HepG2 (cell line): ENCODE measurements around the gene UNC5C. TPM values are rescaled to one million over a fixed set of nuclear protein-coding genes. Genes with fewer than 3 reads are reported as not detected.

Experiments used
- ATAC-seq: fragments of 200-7000 bp; cut with Tn5 transposase; 3 replicates; pipeline ENCODE4 v1.9.1; 2020; ENCODE audit warnings: mild to moderate bottlenecking, moderate library complexity
- BruUV-seq: library from RNA; stranded (reverse); fragments of 400-500 nt; replicated peaks from 2 replicates; lab custom pipeline; 2021; lab: Mats Ljungman, UMichigan
- CTCF ChIA-PET: fragments of 300-600 bp; formaldehyde crosslinking; extraction: SDS; loops from one replicate; lab custom pipeline; 2021; ENCODE audit warnings: low total read pairs, inconsistent platforms, low intra/inter-chr PET ratio; lab: Yijun Ruan, JAX
- POLR2A ChIA-PET: fragments of 350-600 bp; sonication (Branson Sonifier 250); formaldehyde crosslinking; loops from one replicate; lab custom pipeline; 2020; ENCODE audit warnings: antibody characterized with exemption, inconsistent platforms; lab: Yijun Ruan, JAX
- DNase-seq: peaks from one replicate; pipeline ENCODE4 v3.0.0-alpha.2; 2015; ENCODE audit warnings: low spot score
- FAIRE-seq: peaks from 3 replicates; lab custom pipeline; 2011; peaks lifted over from hg19 to GRCh38; lab: Jason Lieb, UNC
- H2AFZ ChIP-seq: one replicate; pipeline ENCODE4 v1.6.1; 2011; ENCODE audit warnings: low read length, inconsistent platforms
- H3K27ac ChIP-seq: fragments of 300-600 bp; 3 replicates; pipeline ENCODE4 v1.8.0; 2011; ENCODE audit warnings: mixed run types, mild to moderate bottlenecking, mixed read lengths, low read length, inconsistent platforms; ENCODE audit not compliant: insufficient read depth; ENCODE audit errors: extremely low read length
- H3K27me3 ChIP-seq, 2 experiments: fragments of 200-600 bp in 1 of 2; 2 replicates in 1 of 2; 3 replicates in 1 of 2; pipeline versions ENCODE4 v1.6.0 to v1.8.0; 2011; ENCODE audit warnings: low read length in 2 of 2, mild to moderate bottlenecking in 2 of 2, moderate library complexity in 2 of 2, inconsistent platforms in 1 of 2; ENCODE audit not compliant: insufficient read depth in 2 of 2, control insufficient read depth in 1 of 2
- H3K36me3 ChIP-seq, 2 experiments: fragments of 200-600 bp in 1 of 2; replicated peaks in 1 of 2; 2 replicates in 1 of 2; 3 replicates in 1 of 2; pipeline versions ENCODE4 v1.5.1 to v1.8.0; 2011; ENCODE audit warnings: low read length in 2 of 2, inconsistent platforms in 1 of 2; ENCODE audit not compliant: insufficient read depth in 2 of 2, control insufficient read depth in 1 of 2
- H3K4me1 ChIP-seq: 2 replicates; pipeline ENCODE4 v1.5.1; 2012; ENCODE audit warnings: low read length, inconsistent platforms; ENCODE audit not compliant: insufficient read depth
- H3K4me2 ChIP-seq: 2 replicates; pipeline ENCODE4 v1.6.0; 2011; ENCODE audit warnings: low read depth, low read length, inconsistent platforms
- H3K4me3 ChIP-seq, 3 experiments: fragments of 200-600 bp in 1 of 3; sonication (generic), shearing (Covaris generic) in 1 of 3; replicated peaks in 1 of 3; 2 replicates each; pipeline ENCODE4 v1.5.1; 2011 to 2016; ENCODE audit warnings: low read length in 3 of 3, inconsistent platforms in 2 of 3, low read depth in 2 of 3, mild to moderate bottlenecking in 2 of 3, control low read depth in 1 of 3, mixed read lengths in 1 of 3; ENCODE audit not compliant: insufficient read depth in 1 of 3
- H3K79me2 ChIP-seq: one replicate; pipeline ENCODE4 v1.6.1; 2011; ENCODE audit warnings: low read length, inconsistent platforms; ENCODE audit not compliant: insufficient read depth
- H3K9ac ChIP-seq: 2 replicates; pipeline ENCODE4 v1.6.0; 2011; ENCODE audit warnings: mild to moderate bottlenecking, low read depth, low read length, inconsistent platforms; ENCODE audit not compliant: insufficient read depth
- H3K9me3 ChIP-seq: 2 replicates; pipeline ENCODE4 v1.5.1; 2012; ENCODE audit warnings: mild to moderate bottlenecking, low read length
- H4K20me1 ChIP-seq: 2 replicates; pipeline ENCODE4 v1.6.0; 2011; ENCODE audit warnings: inconsistent platforms, mild to moderate bottlenecking, low read length, moderate library complexity; ENCODE audit not compliant: insufficient read depth
- FOXK2 ChIP-seq: fragments of 450-650 bp; IDR thresholded peaks from 2 replicates; pipeline ENCODE4 v1.6.1; 2016
- HNRNPLL ChIP-seq: fragments of 200-400 bp; formaldehyde crosslinking; IDR thresholded peaks from 2 replicates; pipeline ENCODE4 v1.6.1; 2017; ENCODE audit warnings: mild to moderate bottlenecking, low read depth, low read length; ENCODE audit not compliant: poor library complexity, severe bottlenecking
- HOXA3 ChIP-seq: sonication (generic); formaldehyde crosslinking; IDR thresholded peaks from 2 replicates; pipeline ENCODE4 v1.5.0; 2020; ENCODE audit warnings: missing genetic modification reagents
- KAT7 ChIP-seq: IDR thresholded peaks from 2 replicates; pipeline ENCODE4 v1.6.1; 2018; ENCODE audit warnings: borderline replicate concordance, missing compliant biosample characterization
- LCORL ChIP-seq, 2 experiments: fragments of 450-650 bp in 1 of 2; sonication (generic) in 1 of 2; formaldehyde crosslinking in 1 of 2; IDR thresholded peaks; 2 replicates each; pipeline versions ENCODE4 v1.5.0 to v1.6.1; 2017 to 2020; ENCODE audit warnings: antibody characterized with exemption in 1 of 2, missing genetic modification reagents in 1 of 2
- NFE2L1 ChIP-seq: sonication (generic); formaldehyde crosslinking; IDR thresholded peaks from 2 replicates; pipeline ENCODE4 v1.4.0; 2020; ENCODE audit warnings: missing genetic modification reagents, mild to moderate bottlenecking, borderline replicate concordance
- SKI ChIP-seq: fragments of 450-650 bp; IDR thresholded peaks from one replicate; pipeline ENCODE4 v1.6.1; 2018; ENCODE audit warnings: mild to moderate bottlenecking; ENCODE audit not compliant: partially characterized antibody
- SRF ChIP-seq: IDR thresholded peaks from 2 replicates; pipeline ENCODE4 v1.6.1; 2011; ENCODE audit warnings: mild to moderate bottlenecking, low read depth, low read length, moderate library complexity
- ZFP37 ChIP-seq: sonication (generic); formaldehyde crosslinking; IDR thresholded peaks from 2 replicates; pipeline ENCODE4 v1.4.0; 2020; ENCODE audit warnings: missing genetic modification reagents, borderline replicate concordance
- ZNF329 ChIP-seq: sonication (generic); formaldehyde crosslinking; IDR thresholded peaks from 2 replicates; pipeline ENCODE4 v1.9.0; 2021; ENCODE audit warnings: low read depth, mild to moderate bottlenecking, missing genetic modification reagents
- ZNF546 ChIP-seq: sonication (generic); formaldehyde crosslinking; conservative IDR thresholded peaks from 2 replicates; pipeline ENCODE4 v1.8.1; 2023; ENCODE audit warnings: mild to moderate bottlenecking, missing genetic modification reagents
- WGBS: methylation state at CpG from one replicate; pipeline ENCODE4 v1.1.6; 2017; ENCODE audit warnings: low lambda C conversion rate; 5-methylcytosine and 5-hydroxymethylcytosine counted together
- in situ Hi-C: cut with HindIII; loops from 2 replicates; pipeline ENCODE4 v1.10.0; 2017; ENCODE audit warnings: low pct_unique_long_range_greater_than_20kb; ENCODE audit not compliant: extremely low pct_ligation_motif_present
- intact Hi-C: fragments of 100-400 bp; cut with micrococcal nuclease; formaldehyde crosslinking; loops from one replicate; pipeline ENCODE4 v1.10.0; 2022; ENCODE audit not compliant: unreplicated experiment
- polyA plus RNA-seq, 8 experiments: library from polyadenylated mRNA; depleted of rRNA in 3 of 8; stranded (reverse) in 7 of 8; unstranded in 1 of 8; fragments of >200 nt; fragmentation: Illumina TruSeq in 4 of 8; extraction: Trizol in 4 of 8; gene quantifications; 2 replicates each; pipeline versions ENCODE4 v1.2.1 to v1.2.3, GENCODE V29; 2011 to 2016; ENCODE audit warnings: low read depth in 4 of 8, missing spikeins in 1 of 8, mixed read lengths in 1 of 8; ENCODE audit not compliant: insufficient read depth in 1 of 8
- total RNA-seq, 5 experiments: library from RNA; depleted of rRNA; stranded (reverse); fragments of >200 nt; fragmentation: Illumina TruSeq; extraction: Trizol; gene quantifications; 2 replicates each; pipeline ENCODE4 v1.2.3, GENCODE V29; 2016; ENCODE audit warnings: low read depth in 1 of 5
- TF ChIP-seq, protein P1 (sequence below): sonication (generic); formaldehyde crosslinking; IDR thresholded peaks from 2 replicates; pipeline ENCODE4 v1.9.0; 2022; ENCODE audit warnings: low read depth, missing genetic modification reagents
- TF ChIP-seq, protein P2 (sequence below): IDR thresholded peaks from 2 replicates; pipeline ENCODE4 v1.6.1; 2016; ENCODE audit warnings: mild to moderate bottlenecking
- TF ChIP-seq, protein P3 (sequence below): fragments of 450-650 bp; IDR thresholded peaks from 2 replicates; pipeline ENCODE4 v1.6.1; 2017; ENCODE audit warnings: mild to moderate bottlenecking
- TF ChIP-seq, protein P4 (sequence below): sonication (generic); formaldehyde crosslinking; IDR thresholded peaks from 2 replicates; pipeline ENCODE4 v1.4.0; 2020; ENCODE audit warnings: missing genetic modification reagents
- TF ChIP-seq, protein P5 (sequence below): IDR thresholded peaks from 2 replicates; pipeline ENCODE4 v1.6.1; 2016; ENCODE audit warnings: control low read depth
- TF ChIP-seq, protein P6 (sequence below): sonication (generic); formaldehyde crosslinking; IDR thresholded peaks from 2 replicates; pipeline ENCODE4 v1.8.1; 2023; ENCODE audit warnings: missing genetic modification reagents, mild to moderate bottlenecking, borderline replicate concordance

The UNC5C gene
- total and polyA plus RNA-seq, 2 of the 13 experiments (the other 11 are each of a cell fraction or from before 2014, with no cell fraction given), result not detected

DNA sequence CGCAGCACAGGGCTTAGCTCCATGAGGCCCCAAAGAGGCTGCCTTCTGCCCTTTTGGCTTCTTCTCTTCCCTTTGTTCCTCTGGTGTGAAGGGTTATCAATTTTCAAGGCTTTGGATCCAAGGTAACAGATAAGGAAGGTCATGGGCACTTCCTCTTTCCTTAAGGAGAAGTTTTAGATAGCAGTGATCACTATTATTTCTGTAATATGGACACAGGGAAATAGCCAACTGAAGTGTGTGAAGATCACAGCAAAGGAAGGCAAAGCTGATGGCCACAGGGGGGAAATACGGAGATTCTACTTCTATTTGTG, 366.8 kb downstream of the UNC5C start:
- no TSS peak for BruUV-seq
- ATAC-seq (no peak), FAIRE-seq (no peak), DNase-seq (no peak)
- H3K4me3 ChIP-seq, result no peak overlapping the region
- no peak overlapping the region for H3K4me2 ChIP-seq
- no peaks in the 10 kb centered on the region for H3K79me2 ChIP-seq
- no peaks in the 10 kb centered on the region; a peak in 1 of 5 replicates for H3K27me3 ChIP-seq
- no peaks in the 10 kb centered on the region for H3K36me3 ChIP-seq
- POLR2A ChIA-PET, result no interaction called here
- no peaks in the 10 kb centered on the region for H3K4me1 ChIP-seq
- CTCF ChIA-PET, result no interaction called here
- H3K9me3 ChIP-seq, result no peaks in the 10 kb centered on the region
- H2AFZ ChIP-seq, result no peak overlapping the region
- in situ Hi-C loops (no loop called here), intact Hi-C loops (no loop called here)
- 8% methylated on average over 2 of the region's 2 CpGs for WGBS
- H4K20me1 ChIP-seq, result no peaks in the 10 kb centered on the region
- H3K9ac ChIP-seq, result no peak overlapping the region
- H3K27ac ChIP-seq, result no peak overlapping the region
- no peak for TF ChIP-seq FOXK2
- TF ChIP-seq, protein P1, sequence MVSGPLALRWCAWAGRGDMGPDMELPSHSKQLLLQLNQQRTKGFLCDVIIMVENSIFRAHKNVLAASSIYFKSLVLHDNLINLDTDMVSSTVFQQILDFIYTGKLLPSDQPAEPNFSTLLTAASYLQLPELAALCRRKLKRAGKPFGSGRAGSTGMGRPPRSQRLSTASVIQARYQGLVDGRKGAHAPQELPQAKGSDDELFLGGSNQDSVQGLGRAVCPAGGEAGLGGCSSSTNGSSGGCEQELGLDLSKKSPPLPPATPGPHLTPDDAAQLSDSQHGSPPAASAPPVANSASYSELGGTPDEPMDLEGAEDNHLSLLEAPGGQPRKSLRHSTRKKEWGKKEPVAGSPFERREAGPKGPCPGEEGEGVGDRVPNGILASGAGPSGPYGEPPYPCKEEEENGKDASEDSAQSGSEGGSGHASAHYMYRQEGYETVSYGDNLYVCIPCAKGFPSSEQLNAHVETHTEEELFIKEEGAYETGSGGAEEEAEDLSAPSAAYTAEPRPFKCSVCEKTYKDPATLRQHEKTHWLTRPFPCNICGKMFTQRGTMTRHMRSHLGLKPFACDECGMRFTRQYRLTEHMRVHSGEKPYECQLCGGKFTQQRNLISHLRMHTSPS (CRISPR knock-in tag), result no peak
- no peak for TF ChIP-seq NFE2L1
- TF ChIP-seq, protein P2, sequence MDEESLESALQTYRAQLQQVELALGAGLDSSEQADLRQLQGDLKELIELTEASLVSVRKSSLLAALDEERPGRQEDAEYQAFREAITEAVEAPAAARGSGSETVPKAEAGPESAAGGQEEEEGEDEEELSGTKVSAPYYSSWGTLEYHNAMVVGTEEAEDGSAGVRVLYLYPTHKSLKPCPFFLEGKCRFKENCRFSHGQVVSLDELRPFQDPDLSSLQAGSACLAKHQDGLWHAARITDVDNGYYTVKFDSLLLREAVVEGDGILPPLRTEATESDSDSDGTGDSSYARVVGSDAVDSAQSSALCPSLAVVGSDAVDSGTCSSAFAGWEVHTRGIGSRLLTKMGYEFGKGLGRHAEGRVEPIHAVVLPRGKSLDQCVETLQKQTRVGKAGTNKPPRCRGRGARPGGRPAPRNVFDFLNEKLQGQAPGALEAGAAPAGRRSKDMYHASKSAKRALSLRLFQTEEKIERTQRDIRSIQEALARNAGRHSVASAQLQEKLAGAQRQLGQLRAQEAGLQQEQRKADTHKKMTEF (CRISPR knock-in tag), result no peak
- TF ChIP-seq, protein P3, sequence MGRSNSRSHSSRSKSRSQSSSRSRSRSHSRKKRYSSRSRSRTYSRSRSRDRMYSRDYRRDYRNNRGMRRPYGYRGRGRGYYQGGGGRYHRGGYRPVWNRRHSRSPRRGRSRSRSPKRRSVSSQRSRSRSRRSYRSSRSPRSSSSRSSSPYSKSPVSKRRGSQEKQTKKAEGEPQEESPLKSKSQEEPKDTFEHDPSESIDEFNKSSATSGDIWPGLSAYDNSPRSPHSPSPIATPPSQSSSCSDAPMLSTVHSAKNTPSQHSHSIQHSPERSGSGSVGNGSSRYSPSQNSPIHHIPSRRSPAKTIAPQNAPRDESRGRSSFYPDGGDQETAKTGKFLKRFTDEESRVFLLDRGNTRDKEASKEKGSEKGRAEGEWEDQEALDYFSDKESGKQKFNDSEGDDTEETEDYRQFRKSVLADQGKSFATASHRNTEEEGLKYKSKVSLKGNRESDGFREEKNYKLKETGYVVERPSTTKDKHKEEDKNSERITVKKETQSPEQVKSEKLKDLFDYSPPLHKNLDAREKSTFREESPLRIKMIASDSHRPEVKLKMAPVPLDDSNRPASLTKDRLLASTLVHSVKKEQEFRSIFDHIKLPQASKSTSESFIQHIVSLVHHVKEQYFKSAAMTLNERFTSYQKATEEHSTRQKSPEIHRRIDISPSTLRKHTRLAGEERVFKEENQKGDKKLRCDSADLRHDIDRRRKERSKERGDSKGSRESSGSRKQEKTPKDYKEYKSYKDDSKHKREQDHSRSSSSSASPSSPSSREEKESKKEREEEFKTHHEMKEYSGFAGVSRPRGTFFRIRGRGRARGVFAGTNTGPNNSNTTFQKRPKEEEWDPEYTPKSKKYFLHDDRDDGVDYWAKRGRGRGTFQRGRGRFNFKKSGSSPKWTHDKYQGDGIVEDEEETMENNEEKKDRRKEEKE, result no peak
- TF ChIP-seq SRF, result no peak
- TF ChIP-seq HOXA3 (CRISPR knock-in tag), result no peak
- no peak for TF ChIP-seq ZFP37 (CRISPR knock-in tag)
- TF ChIP-seq ZNF329 (CRISPR knock-in tag), result no peak
- no peak for TF ChIP-seq ZNF546 (CRISPR knock-in tag)
- no peak for TF ChIP-seq SKI
- TF ChIP-seq, protein P4, sequence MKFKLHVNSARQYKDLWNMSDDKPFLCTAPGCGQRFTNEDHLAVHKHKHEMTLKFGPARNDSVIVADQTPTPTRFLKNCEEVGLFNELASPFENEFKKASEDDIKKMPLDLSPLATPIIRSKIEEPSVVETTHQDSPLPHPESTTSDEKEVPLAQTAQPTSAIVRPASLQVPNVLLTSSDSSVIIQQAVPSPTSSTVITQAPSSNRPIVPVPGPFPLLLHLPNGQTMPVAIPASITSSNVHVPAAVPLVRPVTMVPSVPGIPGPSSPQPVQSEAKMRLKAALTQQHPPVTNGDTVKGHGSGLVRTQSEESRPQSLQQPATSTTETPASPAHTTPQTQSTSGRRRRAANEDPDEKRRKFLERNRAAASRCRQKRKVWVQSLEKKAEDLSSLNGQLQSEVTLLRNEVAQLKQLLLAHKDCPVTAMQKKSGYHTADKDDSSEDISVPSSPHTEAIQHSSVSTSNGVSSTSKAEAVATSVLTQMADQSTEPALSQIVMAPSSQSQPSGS (CRISPR knock-in tag), result no peak
- no peak for TF ChIP-seq KAT7 (CRISPR knock-in tag)
- TF ChIP-seq HNRNPLL, result no peak
- TF ChIP-seq, protein P5, sequence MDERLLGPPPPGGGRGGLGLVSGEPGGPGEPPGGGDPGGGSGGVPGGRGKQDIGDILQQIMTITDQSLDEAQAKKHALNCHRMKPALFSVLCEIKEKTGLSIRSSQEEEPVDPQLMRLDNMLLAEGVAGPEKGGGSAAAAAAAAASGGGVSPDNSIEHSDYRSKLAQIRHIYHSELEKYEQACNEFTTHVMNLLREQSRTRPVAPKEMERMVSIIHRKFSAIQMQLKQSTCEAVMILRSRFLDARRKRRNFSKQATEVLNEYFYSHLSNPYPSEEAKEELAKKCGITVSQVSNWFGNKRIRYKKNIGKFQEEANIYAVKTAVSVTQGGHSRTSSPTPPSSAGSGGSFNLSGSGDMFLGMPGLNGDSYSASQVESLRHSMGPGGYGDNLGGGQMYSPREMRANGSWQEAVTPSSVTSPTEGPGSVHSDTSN (CRISPR knock-in tag), result no peak
- TF ChIP-seq LCORL (IDR thresholded peaks at IDR 0.05), result no peak
- no peak for TF ChIP-seq LCORL (CRISPR knock-in tag; IDR thresholded peaks at IDR 0.05)
- TF ChIP-seq, protein P6, sequence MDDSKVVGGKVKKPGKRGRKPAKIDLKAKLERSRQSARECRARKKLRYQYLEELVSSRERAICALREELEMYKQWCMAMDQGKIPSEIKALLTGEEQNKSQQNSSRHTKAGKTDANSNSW (CRISPR knock-in tag), result no peak
